ENCODE results near the gene RYR3.

The RYR3 gene

GRCh38 chr15:33320017-33320416, 9.2 kb downstream of the RYR3 start:
- DNase-seq (ENCODE audit: low read depth in 2 of 2) = no peak

DNA sequence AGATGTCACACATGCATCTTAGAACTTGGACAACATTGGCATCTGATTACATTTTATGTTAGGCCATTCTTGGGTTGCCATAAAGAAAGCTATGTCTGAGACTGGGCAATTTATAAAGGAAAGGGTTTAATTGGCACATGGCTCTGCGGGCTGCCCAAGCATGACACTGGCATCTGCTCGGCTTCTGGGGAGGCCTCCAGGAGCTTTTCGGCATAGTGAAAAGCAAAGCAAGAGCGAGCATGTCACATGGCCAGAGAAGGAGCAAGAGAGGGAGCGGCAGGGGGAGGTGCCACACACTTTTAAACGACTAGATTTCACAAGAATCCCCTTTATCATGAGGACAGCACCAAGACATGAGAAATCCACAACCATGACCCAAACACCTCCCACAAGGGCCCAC, 11.3 kb downstream of the RYR3 start:
- DNase-seq (ENCODE audit: low read depth in 2 of 2) = no peak

- no peak for DNase-seq (ENCODE audit: low read depth in 2 of 2)
These were observed 13.8 kb downstream of the RYR3 start for GRCh38 chr15:33324609-33325008.

- no peak for DNase-seq (ENCODE audit: low read depth in 2 of 2)
These were observed 16.1 kb downstream of the RYR3 start for GRCh38 chr15:33326908-33327307.

- no peak for DNase-seq (ENCODE audit: low read depth in 2 of 2)
These were observed 17.3 kb downstream of the RYR3 start for GRCh38 chr15:33328106-33328505.

- DNase-seq (ENCODE audit: low read depth in 2 of 2) = no peak
These were observed 18.7 kb downstream of the RYR3 start for GRCh38 chr15:33329457-33329856.

DNA sequence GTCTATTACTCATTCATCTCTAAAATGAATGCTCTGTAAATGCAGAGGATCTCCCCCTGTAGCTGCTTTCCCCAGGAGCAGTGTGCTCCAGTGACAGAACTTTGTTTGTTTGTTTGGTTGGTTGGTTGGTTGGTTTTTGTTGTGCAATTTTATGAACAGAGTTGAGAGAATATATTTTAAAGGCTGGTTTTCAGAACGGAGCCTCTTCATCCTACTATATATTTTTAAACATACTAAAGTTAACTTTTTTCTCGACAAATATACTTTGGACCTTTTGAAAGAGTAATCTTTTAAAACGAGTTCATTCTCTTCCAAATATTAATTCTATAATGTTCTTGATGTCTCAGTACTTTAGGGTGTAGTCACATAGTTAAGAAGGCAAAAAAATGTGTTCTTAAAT, 20.2 kb downstream of the RYR3 start:
- no peak for DNase-seq (ENCODE audit: low read depth in 2 of 2)

GRCh38 chr15:33341953-33342352, 31.2 kb downstream of the RYR3 start:
- no peak for DNase-seq (ENCODE audit: low read depth in 2 of 2)

GRCh38 chr15:33343275-33343674, 32.5 kb downstream of the RYR3 start:
- no peak for DNase-seq (ENCODE audit: low read depth in 2 of 2)

DNA sequence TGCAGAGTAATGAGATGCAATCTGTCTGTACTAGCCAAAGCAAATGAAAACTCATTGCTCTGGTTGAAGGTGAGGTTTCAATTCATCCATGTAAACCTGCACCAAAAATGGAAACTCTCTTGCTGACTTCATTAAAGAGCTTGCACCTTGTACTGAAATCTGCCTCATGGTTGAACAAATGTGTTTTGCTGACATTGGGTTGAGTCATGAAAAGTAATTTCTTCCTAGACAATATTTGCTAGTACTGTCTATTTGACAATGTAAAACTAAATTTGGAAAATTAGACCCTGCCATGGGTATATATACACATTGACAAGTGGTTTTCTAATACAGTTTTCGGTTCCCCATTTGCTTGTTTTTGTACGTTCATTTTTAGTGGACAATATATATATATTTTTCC, 33.3 kb downstream of the RYR3 start:
- no peak for DNase-seq (ENCODE audit: low read depth in 2 of 2)

DNA sequence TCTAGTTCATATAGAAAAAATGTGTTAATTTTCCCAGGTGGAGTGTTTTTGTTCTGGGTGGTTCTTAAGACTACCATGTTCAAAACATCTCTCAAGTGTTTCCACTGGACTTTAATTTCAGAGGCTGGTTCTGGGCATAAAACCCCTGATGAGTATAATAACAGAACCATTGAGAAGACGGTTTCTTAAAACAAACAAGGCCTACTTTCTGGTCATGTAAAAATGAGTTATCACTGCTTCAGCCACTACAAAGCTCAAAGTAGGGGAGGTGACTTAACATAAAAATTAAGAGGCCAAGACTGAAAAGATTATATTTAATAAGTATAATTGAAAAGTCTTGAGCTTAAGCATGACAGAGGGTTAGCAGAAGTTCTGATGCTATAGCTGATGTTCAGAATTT, 33.8 kb downstream of the RYR3 start:
- no peak for DNase-seq (ENCODE audit: low read depth in 2 of 2)

DNA sequence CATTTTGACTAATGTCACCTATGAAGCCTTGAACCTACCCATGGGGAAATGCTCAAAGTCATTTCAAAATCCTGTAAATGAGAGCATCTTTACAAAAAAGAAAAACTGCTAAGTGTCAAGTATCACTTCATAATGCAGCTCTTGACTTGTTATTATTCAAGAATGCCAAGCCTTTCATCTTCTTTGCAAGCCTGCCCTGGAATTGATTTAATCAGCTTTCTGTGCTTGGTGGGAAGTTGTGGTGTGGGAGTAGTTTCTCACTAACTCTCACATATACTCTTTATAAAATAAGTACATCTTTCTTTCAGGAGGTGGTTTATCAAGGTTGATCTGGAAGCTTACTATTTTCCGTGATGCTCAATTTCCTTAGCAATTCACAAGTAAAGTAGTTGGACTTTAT, 43.6 kb downstream of the RYR3 start:
- no peak for DNase-seq (ENCODE audit: low read depth in 2 of 2)

DNA sequence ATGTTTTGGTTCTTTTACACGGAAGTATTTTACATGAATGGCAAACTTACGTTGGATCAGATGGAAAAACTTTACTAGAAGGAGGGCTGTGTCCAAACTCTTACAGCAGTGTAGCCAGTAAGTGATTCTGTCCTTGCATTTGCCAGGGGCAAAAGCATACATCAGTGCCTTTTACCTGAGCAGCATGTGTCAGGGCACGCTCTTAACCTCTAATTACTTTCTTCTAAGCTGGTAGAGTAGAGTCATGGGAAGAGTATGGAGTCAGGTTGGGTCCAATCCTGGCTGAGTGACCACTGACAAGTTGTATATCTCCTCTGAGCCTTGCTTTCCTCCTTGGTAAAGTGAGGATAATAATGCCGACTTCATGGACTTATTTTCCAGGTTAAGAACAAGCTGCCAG, 47.1 kb downstream of the RYR3 start:
- no peak for DNase-seq (ENCODE audit: low read depth in 2 of 2)

- no peak for DNase-seq (ENCODE audit: low read depth in 2 of 2)
These were observed 47.5 kb downstream of the RYR3 start for GRCh38 chr15:33358306-33358705.

DNA sequence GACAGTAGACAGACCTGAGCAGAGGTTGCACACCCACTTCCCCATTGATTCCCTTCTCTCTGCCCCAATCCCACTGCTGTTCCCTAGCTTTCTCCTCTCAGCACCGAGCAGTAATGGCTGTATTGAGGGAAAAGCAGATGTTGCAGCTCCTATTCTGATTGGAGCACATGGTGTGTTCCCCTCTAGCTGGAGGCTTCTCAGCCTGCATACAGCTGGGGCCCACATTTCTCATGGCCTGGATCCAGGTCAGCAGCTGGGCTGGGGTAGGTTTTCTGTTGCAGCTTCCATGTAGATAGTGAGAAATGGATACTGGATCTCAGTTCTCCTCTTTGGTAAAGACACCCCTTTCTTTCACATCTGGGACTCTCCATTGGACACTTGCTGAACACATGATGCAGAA, 50.1 kb downstream of the RYR3 start:
- no peak for DNase-seq (ENCODE audit: low read depth in 2 of 2)

DNA sequence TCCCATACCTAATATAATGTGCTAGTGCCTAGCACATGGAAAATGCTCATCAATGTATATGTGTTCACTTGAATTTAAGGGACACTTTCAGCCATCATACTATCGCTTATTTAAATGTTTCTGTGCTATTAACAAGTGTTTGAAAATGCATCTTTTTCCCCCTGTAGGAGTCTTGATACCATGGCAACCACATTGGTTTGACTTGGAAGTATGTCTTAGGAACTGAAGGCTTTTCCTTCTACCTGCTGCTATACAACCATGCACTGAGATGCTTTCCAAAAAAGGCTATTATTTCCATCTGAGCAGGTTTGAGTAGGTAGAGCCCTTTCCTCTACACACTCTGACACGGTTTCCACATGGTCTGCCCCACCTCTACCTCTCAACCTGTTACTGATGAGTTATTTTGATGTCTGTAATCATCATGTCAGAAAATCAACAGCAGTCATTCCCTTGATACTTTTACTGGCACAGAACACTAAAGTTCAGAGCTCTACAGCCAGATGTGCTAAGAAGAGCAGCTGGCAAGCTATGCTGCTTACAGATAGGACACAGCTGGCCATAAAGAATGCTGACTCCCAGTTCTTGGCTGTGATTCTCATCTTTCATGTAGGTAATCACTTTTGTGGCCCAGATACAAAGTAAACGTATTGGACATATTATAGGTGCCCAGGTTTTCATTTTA, 59.3 kb downstream of the RYR3 start:
- DNase-seq (ENCODE audit: low read depth in 2 of 2) = no peak

GRCh38 chr15:33370623-33371020, 59.9 kb downstream of the RYR3 start:
- DNase-seq (ENCODE audit: low read depth in 2 of 2) = no peak

DNA sequence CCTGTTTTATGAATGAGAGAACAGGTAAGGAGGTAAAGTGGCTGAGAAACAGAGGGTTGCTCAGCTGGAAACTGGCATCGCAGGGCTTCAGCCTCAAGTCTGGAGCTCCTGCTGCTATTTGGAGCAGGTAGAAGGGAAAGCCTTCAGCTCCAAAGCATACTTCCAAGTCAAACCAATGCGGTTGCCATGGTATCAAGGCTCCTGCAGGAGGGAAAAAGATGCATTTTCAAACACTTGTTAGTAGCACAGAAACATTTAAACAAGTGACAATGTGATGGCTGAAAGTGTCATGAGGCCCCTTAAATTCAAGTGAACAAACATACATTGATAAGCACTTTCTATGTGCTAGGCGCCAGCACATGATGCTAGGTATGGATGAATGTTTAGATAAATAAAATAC, 60.4 kb downstream of the RYR3 start:
- no peak for DNase-seq (ENCODE audit: low read depth in 2 of 2)

- no peak for DNase-seq (ENCODE audit: low read depth in 2 of 2)
These were observed 63.6 kb downstream of the RYR3 start for GRCh38 chr15:33374226-33374914.

DNA sequence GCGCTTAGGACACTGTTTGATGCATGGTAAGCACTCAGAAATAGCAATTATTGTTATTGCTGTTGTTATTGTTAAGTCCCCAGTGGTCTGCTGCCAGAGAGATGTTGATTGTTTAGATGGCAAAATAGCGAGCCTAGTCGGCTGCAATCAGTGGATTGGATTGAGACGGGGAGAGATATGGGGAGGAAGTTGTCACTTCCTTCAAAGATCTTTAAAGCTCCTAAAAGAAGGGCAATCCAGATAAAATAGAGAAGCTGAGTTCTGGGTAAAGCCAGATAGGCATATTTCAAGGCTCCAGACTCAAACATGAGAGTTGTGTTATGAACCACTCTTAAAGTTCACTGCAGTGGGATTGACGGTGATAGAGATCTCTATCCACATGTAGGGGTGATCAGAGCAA, 64.5 kb downstream of the RYR3 start:
- no peak for DNase-seq (ENCODE audit: low read depth in 2 of 2)

- DNase-seq (ENCODE audit: low read depth in 2 of 2) = no peak
These were observed 66.4 kb downstream of the RYR3 start for GRCh38 chr15:33377204-33377603.

DNA sequence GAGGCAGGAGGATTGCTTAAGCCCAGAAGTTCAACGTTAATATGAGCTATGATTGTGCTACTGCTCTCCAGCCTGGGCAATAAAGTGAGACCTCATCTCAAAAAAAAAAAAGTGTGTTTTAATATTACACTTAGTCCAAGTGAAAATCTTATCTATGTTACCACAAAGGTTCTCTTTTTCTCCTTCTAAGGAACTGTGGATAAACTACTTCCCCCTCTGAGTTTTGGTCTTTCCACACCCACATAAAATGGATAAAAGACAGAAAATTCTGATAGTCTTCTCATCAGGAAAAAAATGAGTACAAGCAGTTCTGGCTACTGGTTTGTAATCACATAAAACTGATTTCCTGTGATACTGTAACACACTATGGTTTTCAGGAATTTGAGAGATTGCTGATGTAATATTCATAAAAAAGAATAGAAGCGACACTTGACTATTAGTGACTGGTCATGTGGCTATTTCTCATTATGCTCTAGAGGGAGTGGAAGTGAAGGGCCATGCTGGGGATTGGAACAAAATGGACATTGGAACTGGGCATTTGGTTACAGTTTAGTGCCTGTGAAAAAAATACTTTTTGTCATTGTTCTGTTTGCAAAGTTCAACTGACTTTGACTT, 68.2 kb downstream of the RYR3 start:
- DNase-seq (ENCODE audit: low read depth in 2 of 2) = no peak

DNA sequence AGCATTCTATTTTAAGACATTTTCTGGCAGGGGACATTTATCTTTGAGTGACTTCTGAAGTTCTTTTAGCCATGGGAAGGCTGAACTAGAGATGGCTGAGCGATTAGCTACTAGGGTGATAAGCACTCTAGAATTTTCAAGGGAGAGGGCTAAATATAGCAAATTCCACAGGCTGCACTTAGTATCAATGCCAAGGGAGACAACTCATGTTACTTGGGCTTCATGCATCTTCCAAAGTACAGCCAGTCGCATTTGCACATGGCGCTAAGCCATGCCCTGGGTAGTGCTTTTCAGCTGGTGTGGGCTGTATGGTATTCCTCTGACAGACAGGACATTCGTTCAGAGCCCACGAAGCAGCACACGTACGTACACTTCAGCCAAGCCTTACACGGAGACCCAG, 69.6 kb downstream of the RYR3 start:
- DNase-seq (ENCODE audit: low read depth in 2 of 2) = no peak
